ENCODE measurements around the gene RETSAT.

Gene RETSAT

DNA sequence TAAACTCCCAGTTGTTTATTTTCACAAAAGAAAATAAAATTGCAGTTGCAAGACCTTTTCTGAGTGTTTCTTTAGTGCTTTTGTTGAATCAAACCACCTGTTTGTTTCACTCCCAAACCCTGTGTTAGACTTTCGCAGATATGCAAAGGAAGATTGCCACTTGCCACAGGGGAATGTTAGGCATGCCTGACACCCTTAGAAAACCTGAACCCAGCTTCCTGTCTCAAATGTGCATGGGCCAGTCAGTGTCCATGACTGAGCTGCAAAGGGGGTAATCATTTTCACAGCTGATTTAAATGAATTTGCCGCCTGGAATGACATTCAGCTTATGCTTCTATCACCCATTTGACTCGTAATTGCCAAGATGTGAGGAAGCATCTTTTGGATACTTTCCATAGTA is 44.0 kb downstream of the RETSAT start:
- TF ChIP-seq, protein P1, sequence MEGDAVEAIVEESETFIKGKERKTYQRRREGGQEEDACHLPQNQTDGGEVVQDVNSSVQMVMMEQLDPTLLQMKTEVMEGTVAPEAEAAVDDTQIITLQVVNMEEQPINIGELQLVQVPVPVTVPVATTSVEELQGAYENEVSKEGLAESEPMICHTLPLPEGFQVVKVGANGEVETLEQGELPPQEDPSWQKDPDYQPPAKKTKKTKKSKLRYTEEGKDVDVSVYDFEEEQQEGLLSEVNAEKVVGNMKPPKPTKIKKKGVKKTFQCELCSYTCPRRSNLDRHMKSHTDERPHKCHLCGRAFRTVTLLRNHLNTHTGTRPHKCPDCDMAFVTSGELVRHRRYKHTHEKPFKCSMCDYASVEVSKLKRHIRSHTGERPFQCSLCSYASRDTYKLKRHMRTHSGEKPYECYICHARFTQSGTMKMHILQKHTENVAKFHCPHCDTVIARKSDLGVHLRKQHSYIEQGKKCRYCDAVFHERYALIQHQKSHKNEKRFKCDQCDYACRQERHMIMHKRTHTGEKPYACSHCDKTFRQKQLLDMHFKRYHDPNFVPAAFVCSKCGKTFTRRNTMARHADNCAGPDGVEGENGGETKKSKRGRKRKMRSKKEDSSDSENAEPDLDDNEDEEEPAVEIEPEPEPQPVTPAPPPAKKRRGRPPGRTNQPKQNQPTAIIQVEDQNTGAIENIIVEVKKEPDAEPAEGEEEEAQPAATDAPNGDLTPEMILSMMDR (IDR thresholded peaks at IDR 0.05; ENCODE audit: insufficient read depth, missing control alignments): no peak
- DNase-seq (ENCODE audit: insufficient read length, low spot score): no peak
- no peak for FAIRE-seq

DNA sequence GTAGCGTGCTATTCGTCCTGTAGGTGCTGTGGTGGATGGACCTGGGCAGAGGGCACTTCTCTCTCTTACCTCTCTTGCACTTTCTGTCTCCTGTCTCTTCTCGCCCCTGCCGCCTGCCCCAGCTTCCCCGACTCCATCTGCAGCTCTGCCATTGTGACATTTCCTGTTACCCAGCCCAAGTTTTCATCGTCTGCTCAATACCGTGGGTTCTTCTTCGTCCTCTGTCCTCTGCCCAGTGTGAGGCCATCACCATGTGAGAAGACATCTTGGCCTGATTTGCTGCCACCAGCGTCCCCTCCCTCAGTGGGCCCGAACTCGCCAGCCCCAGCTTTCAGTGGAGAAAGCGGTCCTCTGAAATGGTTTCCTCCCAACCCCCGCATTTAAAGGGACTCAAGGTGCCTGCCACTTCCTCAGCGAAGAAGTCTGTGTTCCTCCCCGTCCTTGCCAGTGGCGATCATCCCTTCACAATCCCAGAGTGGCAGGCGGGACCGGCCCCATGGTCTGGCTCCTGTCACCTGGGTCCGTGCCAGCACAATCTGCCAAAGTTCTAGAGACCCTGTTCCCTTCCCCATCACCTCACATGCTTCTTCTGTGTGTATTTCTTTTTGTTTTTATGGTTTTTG is 44.5 kb downstream of the RETSAT start:
- TF ChIP-seq, protein P1 (IDR thresholded peaks at IDR 0.05; ENCODE audit: insufficient read depth, missing control alignments): no peak
- FAIRE-seq: no peak
- DNase-seq (ENCODE audit: insufficient read length, low spot score): no peak

DNA sequence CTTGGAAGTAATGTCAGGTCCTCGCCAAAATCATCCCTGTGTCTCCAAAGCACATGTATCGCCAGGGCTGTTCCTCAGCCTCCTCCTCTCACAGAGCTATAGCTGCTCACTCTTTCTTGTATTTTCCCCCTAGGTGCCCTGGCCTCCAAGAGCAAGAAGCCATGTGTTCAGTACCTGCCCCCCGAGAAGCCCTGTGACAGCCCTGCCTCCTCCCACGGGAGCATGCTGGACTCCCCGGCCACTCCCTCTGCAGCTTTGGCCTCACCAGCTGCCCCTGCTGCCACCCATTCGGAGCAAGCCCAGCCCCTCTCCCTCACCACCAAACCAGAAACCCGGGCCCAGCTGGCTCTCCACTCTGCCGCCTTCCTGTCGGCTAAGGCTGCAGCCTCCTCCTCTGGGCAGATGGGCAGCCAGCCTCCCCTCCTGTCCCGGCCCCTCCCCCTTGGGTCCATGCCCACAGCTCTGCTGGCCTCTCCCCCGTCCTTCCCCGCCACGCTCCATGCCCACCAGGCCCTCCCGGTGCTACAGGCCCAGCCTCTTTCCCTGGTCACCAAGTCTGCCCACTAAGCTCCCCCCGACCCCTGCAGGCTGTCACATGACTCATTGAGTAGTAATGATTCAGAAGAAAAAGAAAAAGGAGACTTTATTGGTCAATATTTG is 45.3 kb downstream of the RETSAT start:
- DNase-seq (ENCODE audit: insufficient read length, low spot score) (no peak), FAIRE-seq (no peak)
- TF ChIP-seq, protein P1 (IDR thresholded peaks at IDR 0.05; ENCODE audit: insufficient read depth, missing control alignments): no peak

DNA sequence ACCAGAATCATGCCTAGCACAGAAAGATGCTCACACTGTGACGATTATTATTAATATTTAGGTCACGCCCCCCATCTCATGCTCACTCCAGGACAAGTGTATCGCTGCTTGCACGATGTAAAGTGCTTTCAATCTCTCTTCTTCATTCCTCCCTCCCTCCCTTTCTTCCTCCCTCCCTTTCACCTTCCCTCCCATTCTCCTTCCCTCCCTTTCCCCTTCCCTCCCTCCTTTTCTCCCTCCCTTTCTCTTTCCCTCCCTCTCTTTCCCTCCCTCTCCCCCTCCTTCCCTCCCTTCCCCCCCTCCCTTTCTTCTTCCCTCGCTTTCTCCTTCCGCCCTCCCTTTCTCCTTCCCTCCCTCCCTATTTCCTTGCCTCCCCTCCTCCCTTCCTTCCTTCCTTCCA is 46.1 kb downstream of the RETSAT start:
- no peak for FAIRE-seq
- TF ChIP-seq, protein P1 (IDR thresholded peaks at IDR 0.05; ENCODE audit: insufficient read depth, missing control alignments): no peak
- no peak for DNase-seq (ENCODE audit: insufficient read length, low spot score)

DNA sequence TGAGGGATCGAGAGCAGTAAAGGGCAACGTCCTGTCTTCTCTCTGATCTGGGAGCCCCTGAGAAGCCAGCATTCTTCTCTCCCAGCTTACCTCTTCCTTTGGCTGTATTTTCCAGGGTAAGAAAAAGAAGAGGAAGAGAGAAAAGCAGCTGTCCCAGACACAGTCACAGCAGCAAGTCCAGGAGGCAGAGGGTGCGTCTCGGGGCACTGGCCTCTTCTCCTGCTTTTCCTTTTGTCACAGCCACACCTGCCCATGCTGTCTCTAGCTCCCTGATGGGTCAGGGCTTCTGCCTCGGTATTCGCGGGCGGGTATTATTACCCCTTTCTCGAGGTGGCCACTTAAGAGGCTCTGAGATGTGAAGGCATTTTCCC is 46.8 kb downstream of the RETSAT start:
- DNase-seq (ENCODE audit: insufficient read length, low spot score) (no peak), FAIRE-seq (no peak)
- TF ChIP-seq, protein P1 (IDR thresholded peaks at IDR 0.05; ENCODE audit: insufficient read depth, missing control alignments): no peak

DNA sequence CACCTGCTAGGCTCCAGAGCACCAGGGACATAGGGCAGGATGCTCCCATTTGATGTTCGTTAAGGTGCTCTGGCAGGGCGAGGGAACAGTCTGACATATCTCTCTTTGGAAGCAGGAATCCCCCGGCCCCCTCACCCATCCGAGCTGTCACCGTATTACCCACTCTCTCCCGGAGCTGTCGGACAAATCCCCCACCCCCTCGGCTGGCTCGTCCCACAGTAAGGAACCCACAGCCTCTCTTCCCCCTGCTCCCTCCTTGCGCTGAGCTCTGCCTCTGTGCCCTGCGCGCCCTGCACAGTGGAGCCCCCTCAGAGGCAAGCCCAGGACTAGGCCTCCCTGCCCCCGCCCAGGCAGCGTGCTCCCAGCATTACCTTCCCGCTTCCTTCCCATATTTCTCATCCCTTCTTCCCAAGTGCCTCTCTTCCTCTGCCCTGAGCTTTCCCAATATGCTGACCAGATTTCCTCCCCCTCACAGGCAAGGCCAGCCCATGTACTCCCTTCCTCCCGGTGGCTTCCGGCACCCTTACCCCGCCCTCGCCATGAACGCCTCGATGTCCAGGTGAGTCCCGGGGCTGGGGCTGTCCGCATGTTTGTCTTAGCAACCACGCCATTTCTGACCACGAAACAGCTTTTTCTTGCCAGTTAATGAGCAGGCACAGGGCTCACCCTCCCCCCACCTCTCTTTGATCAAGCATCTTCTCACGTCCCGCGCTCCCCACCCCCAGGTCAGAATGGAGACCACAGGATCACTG is 50.4 kb downstream of the RETSAT start:
- TF ChIP-seq, protein P1 (IDR thresholded peaks at IDR 0.05; ENCODE audit: insufficient read depth, missing control alignments): no peak
- FAIRE-seq (no peak), DNase-seq (ENCODE audit: insufficient read length, low spot score) (no peak)

DNA sequence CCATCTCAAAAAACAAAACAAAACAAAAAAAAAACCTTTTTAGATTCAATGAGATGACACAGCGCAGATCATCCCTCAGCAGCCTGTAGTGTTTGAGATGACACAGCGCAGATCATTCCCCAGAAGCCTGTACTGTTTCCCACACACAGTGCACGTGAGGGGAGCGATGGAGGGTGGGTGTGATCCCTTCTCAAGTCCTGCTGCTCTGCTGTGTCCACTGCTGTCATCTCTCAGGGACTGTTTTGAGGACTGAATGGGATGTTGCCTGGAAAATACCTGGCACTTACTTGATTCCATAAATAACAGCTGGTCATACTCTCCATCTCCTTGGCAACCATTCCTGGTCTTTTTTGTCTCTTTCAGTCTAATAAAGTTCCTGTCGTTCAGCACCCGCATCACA is 52.2 kb downstream of the RETSAT start:
- DNase-seq (ENCODE audit: insufficient read length, low spot score) (no peak), FAIRE-seq (no peak)
- TF ChIP-seq, protein P1 (IDR thresholded peaks at IDR 0.05; ENCODE audit: insufficient read depth, missing control alignments): no peak
